HepG2 (cell line): ENCODE results near the gene TMEM198. TPM values are rescaled to one million over a fixed set of nuclear protein-coding genes. Genes with fewer than 3 reads are reported as not detected.

ENCODE experiments used
- BORCS8-MEF2B ChIP-seq: sonication (generic); formaldehyde crosslinking; IDR thresholded peaks from 2 replicates; pipeline ENCODE4 v1.8.0; 2022; ENCODE audit warnings: mild to moderate bottlenecking, missing genetic modification reagents
- FIP1L1 ChIP-seq: fragments of 200-400 bp; formaldehyde crosslinking; IDR thresholded peaks from 2 replicates; pipeline ENCODE4 v1.6.1; 2018; ENCODE audit warnings: low read depth, mild to moderate bottlenecking, low read length, moderate library complexity, borderline replicate concordance; ENCODE audit not compliant: insufficient read depth
- HNF4G ChIP-seq, 2 experiments: sonication (generic) in 1 of 2; formaldehyde crosslinking in 1 of 2; IDR thresholded peaks; 2 replicates each; pipeline versions ENCODE4 v1.4.0 to v1.6.1; 2011 to 2020; ENCODE audit warnings: borderline replicate concordance in 2 of 2, low read depth in 2 of 2, mild to moderate bottlenecking in 2 of 2, low read length in 1 of 2, missing genetic modification reagents in 1 of 2, moderate library complexity in 1 of 2
- MTA3 ChIP-seq: sonication (generic); formaldehyde crosslinking; IDR thresholded peaks from 2 replicates; pipeline ENCODE4 v1.4.0; 2020; ENCODE audit warnings: missing genetic modification reagents
- NONO ChIP-seq, 2 experiments: fragments of 450-650 bp in 1 of 2; sonication (generic) in 1 of 2; formaldehyde crosslinking in 1 of 2; IDR thresholded peaks in 1 of 2; conservative IDR thresholded peaks in 1 of 2; 2 replicates each; pipeline versions ENCODE4 v1.6.1 to v1.8.0; 2017 to 2022; ENCODE audit warnings: mild to moderate bottlenecking in 1 of 2, missing genetic modification reagents in 1 of 2, moderate library complexity in 1 of 2
- NR2C2 ChIP-seq: sonication (generic); formaldehyde crosslinking; IDR thresholded peaks from 2 replicates; pipeline ENCODE4 v1.4.0; 2020; ENCODE audit warnings: missing genetic modification reagents, mild to moderate bottlenecking, moderate library complexity, borderline replicate concordance
- NR2F6 ChIP-seq, 2 experiments: IDR thresholded peaks; 2 replicates each; pipeline ENCODE4 v1.6.1; 2016; ENCODE audit warnings: antibody characterized with exemption in 1 of 2, mild to moderate bottlenecking in 1 of 2
- PCBP2 ChIP-seq: fragments of 200-400 bp; formaldehyde crosslinking; optimal IDR thresholded peaks from 2 replicates; pipeline ENCODE3; 2018; ENCODE audit warnings: low read length, low read depth; ENCODE audit not compliant: poor library complexity, severe bottlenecking
- PRMT3 ChIP-seq: sonication (generic); formaldehyde crosslinking; IDR thresholded peaks from 2 replicates; pipeline ENCODE4 v1.8.1; 2022; ENCODE audit warnings: low read depth, mild to moderate bottlenecking, moderate library complexity, missing genetic modification reagents, borderline replicate concordance
- SALL1 ChIP-seq: sonication (generic); formaldehyde crosslinking; IDR thresholded peaks from 2 replicates; pipeline ENCODE4 v1.8.0; 2022; ENCODE audit warnings: mild to moderate bottlenecking, missing genetic modification reagents
- SRSF1 ChIP-seq: fragments of 200-400 bp; formaldehyde crosslinking; optimal IDR thresholded peaks from 2 replicates; pipeline ENCODE3; 2017; ENCODE audit warnings: mild to moderate bottlenecking, low read depth, low read length, moderate library complexity
- ZBTB38 ChIP-seq: sonication (generic); formaldehyde crosslinking; IDR thresholded peaks from 2 replicates; pipeline ENCODE4 v1.5.1; 2020; ENCODE audit warnings: mild to moderate bottlenecking, missing genetic modification reagents
- ZNF563 ChIP-seq: sonication (generic); formaldehyde crosslinking; IDR thresholded peaks from 2 replicates; pipeline ENCODE4 v1.8.0; 2022; ENCODE audit warnings: mild to moderate bottlenecking, moderate library complexity, missing genetic modification reagents
- ZNF616 ChIP-seq: sonication (generic); formaldehyde crosslinking; IDR thresholded peaks from 2 replicates; pipeline ENCODE4 v1.5.0; 2020; ENCODE audit warnings: low read depth, mild to moderate bottlenecking, missing genetic modification reagents
- polyA plus RNA-seq, 8 experiments: library from polyadenylated mRNA; depleted of rRNA in 3 of 8; stranded (reverse) in 7 of 8; unstranded in 1 of 8; fragments of >200 nt; fragmentation: Illumina TruSeq in 4 of 8; extraction: Trizol in 4 of 8; gene quantifications; 2 replicates each; pipeline versions ENCODE4 v1.2.1 to v1.2.3, GENCODE V29; 2011 to 2016; ENCODE audit warnings: low read depth in 4 of 8, missing spikeins in 1 of 8, mixed read lengths in 1 of 8; ENCODE audit not compliant: insufficient read depth in 1 of 8
- total RNA-seq, 5 experiments: library from RNA; depleted of rRNA; stranded (reverse); fragments of >200 nt; fragmentation: Illumina TruSeq; extraction: Trizol; gene quantifications; 2 replicates each; pipeline ENCODE4 v1.2.3, GENCODE V29; 2016; ENCODE audit warnings: low read depth in 1 of 5
- TF ChIP-seq, protein P1 (sequence below): sonication (generic); formaldehyde crosslinking; IDR thresholded peaks from 2 replicates; pipeline ENCODE4 v1.5.0; 2020; ENCODE audit warnings: mild to moderate bottlenecking, missing genetic modification reagents, borderline replicate concordance
- TF ChIP-seq, protein P2 (sequence below): IDR thresholded peaks from 2 replicates; pipeline ENCODE4 v1.6.1; 2016; ENCODE audit warnings: control low read depth
- TF ChIP-seq, protein P3 (sequence below): sonication (generic); formaldehyde crosslinking; IDR thresholded peaks from 2 replicates; pipeline ENCODE4 v1.8.0; 2022; ENCODE audit warnings: missing genetic modification reagents, mild to moderate bottlenecking, borderline replicate concordance
- TF ChIP-seq, protein P4 (sequence below): sonication (generic); formaldehyde crosslinking; IDR thresholded peaks from 2 replicates; pipeline ENCODE4 v1.4.0; 2020; ENCODE audit warnings: missing genetic modification reagents

TMEM198 gene
- total and polyA plus RNA-seq, 2 of the 13 experiments (the other 11 are each of a cell fraction or from before 2014, with no cell fraction given) = 17.3 to 23.5 TPM

DNA sequence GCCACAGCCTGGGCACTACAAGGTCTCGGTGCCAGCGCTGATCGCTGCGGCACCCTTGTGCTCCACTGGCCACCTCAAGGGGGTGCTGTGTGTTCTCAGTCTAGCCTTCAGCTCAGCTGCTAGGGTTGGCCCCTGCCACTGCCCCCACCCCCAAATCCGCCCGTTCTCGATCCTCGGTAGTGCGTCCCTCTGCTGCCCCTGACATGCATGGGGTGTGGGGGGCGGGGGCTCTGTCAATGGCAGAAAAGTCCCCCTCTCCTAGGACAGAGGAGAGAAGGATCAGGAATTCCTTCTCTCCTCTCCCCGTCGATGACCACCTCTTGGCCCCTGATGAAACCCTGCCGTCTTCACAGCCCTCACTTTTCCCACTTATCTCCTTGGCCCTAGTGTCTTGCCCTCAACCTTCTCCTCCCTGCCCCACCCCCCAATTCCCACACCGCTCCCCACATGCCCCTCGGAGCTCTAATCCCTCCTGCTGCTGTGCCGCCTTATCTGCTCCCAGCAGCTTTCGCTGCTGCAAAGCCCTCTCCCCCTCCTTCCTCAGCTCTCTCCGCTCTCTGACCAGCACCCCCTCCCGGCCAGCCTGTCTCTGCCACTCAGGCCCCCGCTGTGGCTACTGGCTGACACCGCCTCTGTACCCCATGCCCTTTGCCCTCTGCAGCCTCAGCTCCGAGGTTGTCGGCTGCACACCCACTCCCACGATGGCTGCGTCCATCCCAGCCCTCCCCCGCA lies 33.9 kb upstream of the TMEM198 start (continued):
- TF ChIP-seq ZNF616 (CRISPR knock-in tag) (peak; percentile 63; the same call in 1 of the 2 replicates), SRSF1 (peak; percentile 30), NR2C2 (CRISPR knock-in tag) (peak; percentile 77), ZNF563 (CRISPR knock-in tag) (peak; percentile 77), SALL1 (CRISPR knock-in tag) (peak; percentile 14; the same call in 1 of the 2 replicates), PRMT3 (no peak), PCBP2 (peak; percentile 7), ZBTB38 (peak; percentile 57; the same call in 1 of the 2 replicates), HNF4G (IDR thresholded peaks at IDR 0.05; ENCODE audit: borderline replicate concordance, low read depth, low read length) (peak; percentile 18; the same call in 1 of the 2 replicates), HNF4G (CRISPR knock-in tag; IDR thresholded peaks at IDR 0.05; ENCODE audit: borderline replicate concordance, low read depth) (no peak), FIP1L1 (no peak), NONO (IDR thresholded peaks at IDR 0.05) (no peak), NONO (CRISPR knock-in tag; conservative IDR thresholded peaks at IDR 0.05) (peak; percentile 66), MTA3 (no peak), NR2F6 (IDR thresholded peaks at IDR 0.05) (peak; percentile 56; the same call in 1 of the 2 replicates), NR2F6 (CRISPR knock-in tag; IDR thresholded peaks at IDR 0.05) (peak; percentile 66), BORCS8-MEF2B (CRISPR knock-in tag) (0 out of 2 replicates have a peak, but pooled peaks have one; percentile 32)
- TF ChIP-seq, protein P1, sequence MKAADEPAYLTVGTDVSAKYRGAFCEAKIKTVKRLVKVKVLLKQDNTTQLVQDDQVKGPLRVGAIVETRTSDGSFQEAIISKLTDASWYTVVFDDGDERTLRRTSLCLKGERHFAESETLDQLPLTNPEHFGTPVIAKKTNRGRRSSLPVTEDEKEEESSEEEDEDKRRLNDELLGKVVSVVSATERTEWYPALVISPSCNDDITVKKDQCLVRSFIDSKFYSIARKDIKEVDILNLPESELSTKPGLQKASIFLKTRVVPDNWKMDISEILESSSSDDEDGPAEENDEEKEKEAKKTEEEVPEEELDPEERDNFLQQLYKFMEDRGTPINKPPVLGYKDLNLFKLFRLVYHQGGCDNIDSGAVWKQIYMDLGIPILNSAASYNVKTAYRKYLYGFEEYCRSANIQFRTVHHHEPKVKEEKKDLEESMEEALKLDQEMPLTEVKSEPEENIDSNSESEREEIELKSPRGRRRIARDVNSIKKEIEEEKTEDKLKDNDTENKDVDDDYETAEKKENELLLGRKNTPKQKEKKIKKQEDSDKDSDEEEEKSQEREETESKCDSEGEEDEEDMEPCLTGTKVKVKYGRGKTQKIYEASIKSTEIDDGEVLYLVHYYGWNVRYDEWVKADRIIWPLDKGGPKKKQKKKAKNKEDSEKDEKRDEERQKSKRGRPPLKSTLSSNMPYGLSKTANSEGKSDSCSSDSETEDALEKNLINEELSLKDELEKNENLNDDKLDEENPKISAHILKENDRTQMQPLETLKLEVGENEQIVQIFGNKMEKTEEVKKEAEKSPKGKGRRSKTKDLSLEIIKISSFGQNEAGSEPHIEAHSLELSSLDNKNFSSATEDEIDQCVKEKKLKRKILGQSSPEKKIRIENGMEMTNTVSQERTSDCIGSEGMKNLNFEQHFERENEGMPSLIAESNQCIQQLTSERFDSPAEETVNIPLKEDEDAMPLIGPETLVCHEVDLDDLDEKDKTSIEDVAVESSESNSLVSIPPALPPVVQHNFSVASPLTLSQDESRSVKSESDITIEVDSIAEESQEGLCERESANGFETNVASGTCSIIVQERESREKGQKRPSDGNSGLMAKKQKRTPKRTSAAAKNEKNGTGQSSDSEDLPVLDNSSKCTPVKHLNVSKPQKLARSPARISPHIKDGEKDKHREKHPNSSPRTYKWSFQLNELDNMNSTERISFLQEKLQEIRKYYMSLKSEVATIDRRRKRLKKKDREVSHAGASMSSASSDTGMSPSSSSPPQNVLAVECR (CRISPR knock-in tag) = peak; percentile 59
- TF ChIP-seq, protein P2, sequence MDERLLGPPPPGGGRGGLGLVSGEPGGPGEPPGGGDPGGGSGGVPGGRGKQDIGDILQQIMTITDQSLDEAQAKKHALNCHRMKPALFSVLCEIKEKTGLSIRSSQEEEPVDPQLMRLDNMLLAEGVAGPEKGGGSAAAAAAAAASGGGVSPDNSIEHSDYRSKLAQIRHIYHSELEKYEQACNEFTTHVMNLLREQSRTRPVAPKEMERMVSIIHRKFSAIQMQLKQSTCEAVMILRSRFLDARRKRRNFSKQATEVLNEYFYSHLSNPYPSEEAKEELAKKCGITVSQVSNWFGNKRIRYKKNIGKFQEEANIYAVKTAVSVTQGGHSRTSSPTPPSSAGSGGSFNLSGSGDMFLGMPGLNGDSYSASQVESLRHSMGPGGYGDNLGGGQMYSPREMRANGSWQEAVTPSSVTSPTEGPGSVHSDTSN (CRISPR knock-in tag) = no peak
- TF ChIP-seq, protein P3, sequence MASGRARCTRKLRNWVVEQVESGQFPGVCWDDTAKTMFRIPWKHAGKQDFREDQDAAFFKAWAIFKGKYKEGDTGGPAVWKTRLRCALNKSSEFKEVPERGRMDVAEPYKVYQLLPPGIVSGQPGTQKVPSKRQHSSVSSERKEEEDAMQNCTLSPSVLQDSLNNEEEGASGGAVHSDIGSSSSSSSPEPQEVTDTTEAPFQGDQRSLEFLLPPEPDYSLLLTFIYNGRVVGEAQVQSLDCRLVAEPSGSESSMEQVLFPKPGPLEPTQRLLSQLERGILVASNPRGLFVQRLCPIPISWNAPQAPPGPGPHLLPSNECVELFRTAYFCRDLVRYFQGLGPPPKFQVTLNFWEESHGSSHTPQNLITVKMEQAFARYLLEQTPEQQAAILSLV (CRISPR knock-in tag) = peak; percentile 64; the same call in 1 of the 2 replicates
- TF ChIP-seq, protein P4, sequence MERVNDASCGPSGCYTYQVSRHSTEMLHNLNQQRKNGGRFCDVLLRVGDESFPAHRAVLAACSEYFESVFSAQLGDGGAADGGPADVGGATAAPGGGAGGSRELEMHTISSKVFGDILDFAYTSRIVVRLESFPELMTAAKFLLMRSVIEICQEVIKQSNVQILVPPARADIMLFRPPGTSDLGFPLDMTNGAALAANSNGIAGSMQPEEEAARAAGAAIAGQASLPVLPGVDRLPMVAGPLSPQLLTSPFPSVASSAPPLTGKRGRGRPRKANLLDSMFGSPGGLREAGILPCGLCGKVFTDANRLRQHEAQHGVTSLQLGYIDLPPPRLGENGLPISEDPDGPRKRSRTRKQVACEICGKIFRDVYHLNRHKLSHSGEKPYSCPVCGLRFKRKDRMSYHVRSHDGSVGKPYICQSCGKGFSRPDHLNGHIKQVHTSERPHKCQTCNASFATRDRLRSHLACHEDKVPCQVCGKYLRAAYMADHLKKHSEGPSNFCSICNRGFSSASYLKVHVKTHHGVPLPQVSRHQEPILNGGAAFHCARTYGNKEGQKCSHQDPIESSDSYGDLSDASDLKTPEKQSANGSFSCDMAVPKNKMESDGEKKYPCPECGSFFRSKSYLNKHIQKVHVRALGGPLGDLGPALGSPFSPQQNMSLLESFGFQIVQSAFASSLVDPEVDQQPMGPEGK (CRISPR knock-in tag) = peak; percentile 87
